HCT116 (cell line): ENCODE results near the gene APOA5. TPM values are rescaled to one million over a fixed set of nuclear protein-coding genes. Genes with fewer than 3 reads are reported as not detected.

Experiments
- ATAC-seq: fragments of 200-7000 bp; cut with Tn5 transposase; 2 replicates; pipeline ENCODE4 v1.9.1; 2020; ENCODE audit warnings: mild to moderate bottlenecking, moderate library complexity
- BruUV-seq: library from RNA; stranded (reverse); fragments of 400-500 nt; replicated peaks from 2 replicates; lab custom pipeline; 2021; lab: Mats Ljungman, UMichigan
- CTCF ChIA-PET: fragments of 300-600 bp; sonication (Branson Sonifier 250); formaldehyde crosslinking; loops from one replicate; lab custom pipeline; 2021; ENCODE audit warnings: antibody characterized with exemption; lab: Charles Lee
- POLR2A ChIA-PET: fragments of 300-600, 350-600 bp; sonication (Branson Sonifier 250); formaldehyde crosslinking; loops from one replicate; lab custom pipeline; 2021; ENCODE audit warnings: antibody characterized with exemption; lab: Charles Lee
- RAD21 ChIA-PET, 2 experiments: fragments of 300-600 bp; sonication (Branson Sonifier 250); formaldehyde crosslinking; loops; one replicate each; lab custom pipeline; 2023; ENCODE audit warnings: low total read pairs in 2 of 2; ENCODE audit not compliant: uncharacterized antibody in 2 of 2, unreplicated experiment in 2 of 2, low non-redundant PET in 1 of 2; lab: Charles Lee
- DNase-seq: peaks from one replicate; pipeline ENCODE4 v3.0.0-alpha.2; 2010; ENCODE audit warnings: low read depth, low spot score
- H2AFZ ChIP-seq: fragments of 200-600 bp; shearing (Covaris generic), sonication (generic); 2 replicates; pipeline ENCODE4 v1.6.1; 2017; ENCODE audit warnings: low read depth, mixed run types, mixed read lengths, antibody characterized with exemption, low read length; ENCODE audit not compliant: poor library complexity, severe bottlenecking
- H3K27ac ChIP-seq: 2 replicates; pipeline ENCODE4 v1.5.1; 2012; ENCODE audit warnings: low read depth, low read length
- H3K27me3 ChIP-seq: fragments of 200-600 bp; sonication (generic); 2 replicates; pipeline ENCODE4 v1.6.1; 2016; ENCODE audit warnings: mixed run types, low read length, mixed read lengths; ENCODE audit not compliant: insufficient read depth
- H3K36me3 ChIP-seq, 2 experiments: fragments of 200-500 bp in 1 of 2; fragments of 200-600 bp in 1 of 2; sonication (Bioruptor generic) in 1 of 2; sonication (generic) in 1 of 2; 2 replicates each; pipeline versions ENCODE4 v1.5.1 to v1.6.1; 2014 to 2016; ENCODE audit warnings: low read length in 2 of 2, inconsistent platforms in 1 of 2, mixed read lengths in 1 of 2, mixed run types in 1 of 2; ENCODE audit not compliant: insufficient read depth in 2 of 2, control insufficient read depth in 1 of 2
- H3K4me1 ChIP-seq, 2 experiments: fragments of 200-600 bp in 1 of 2; sonication (generic) in 1 of 2; 2 replicates each; pipeline versions ENCODE4 v1.5.1 to v1.6.1; 2012 to 2017; ENCODE audit warnings: low read length in 2 of 2, inconsistent platforms in 1 of 2, mild to moderate bottlenecking in 1 of 2, mixed read lengths in 1 of 2, mixed run types in 1 of 2, moderate library complexity in 1 of 2; ENCODE audit not compliant: insufficient read depth in 2 of 2, control insufficient read depth in 1 of 2
- H3K4me2 ChIP-seq: fragments of 200-600 bp; sonication (generic); 2 replicates; pipeline ENCODE4 v1.6.1; 2017; ENCODE audit warnings: mixed run types, low read length, mixed read lengths
- H3K4me3 ChIP-seq, 2 experiments: fragments of 200-600 bp in 1 of 2; sonication (generic) in 1 of 2; replicated peaks in 1 of 2; 2 replicates each; pipeline ENCODE4 v1.5.1; 2011 to 2016; ENCODE audit warnings: low read length in 2 of 2, control low read depth in 1 of 2, low read depth in 1 of 2, mild to moderate bottlenecking in 1 of 2, mixed read lengths in 1 of 2, mixed run types in 1 of 2
- H3K79me2 ChIP-seq: fragments of 200-600 bp; sonication (generic); 2 replicates; pipeline ENCODE4 v1.6.1; 2017; ENCODE audit warnings: mild to moderate bottlenecking, mixed run types, low read length, moderate library complexity, mixed read lengths; ENCODE audit not compliant: insufficient read depth
- H3K9ac ChIP-seq: fragments of 200-600 bp; sonication (generic); 2 replicates; pipeline ENCODE4 v1.6.1; 2016; ENCODE audit warnings: low read length, mixed read lengths
- H3K9me2 ChIP-seq: fragments of 200-600 bp; sonication (generic), shearing (Covaris generic); 2 replicates; pipeline ENCODE4 v1.6.1; 2017; ENCODE audit warnings: mixed run types, mild to moderate bottlenecking, moderate library complexity; ENCODE audit not compliant: insufficient read depth
- H3K9me3 ChIP-seq, 2 experiments: fragments of 200-500 bp in 1 of 2; fragments of 200-600 bp in 1 of 2; sonication (Bioruptor generic) in 1 of 2; sonication (generic) in 1 of 2; 2 replicates each; pipeline ENCODE4 v1.6.1; 2014 to 2017; ENCODE audit warnings: low read length in 2 of 2, mixed read lengths in 2 of 2, inconsistent platforms in 1 of 2, low read depth in 1 of 2, mild to moderate bottlenecking in 1 of 2, mixed run types in 1 of 2, moderate library complexity in 1 of 2; ENCODE audit not compliant: control insufficient read depth in 1 of 2, insufficient read depth in 1 of 2
- H4K20me1 ChIP-seq: fragments of 200-600 bp; sonication (generic), shearing (Covaris generic); 2 replicates; pipeline ENCODE4 v1.6.1; 2017; ENCODE audit warnings: mixed run types, mild to moderate bottlenecking, moderate library complexity; ENCODE audit not compliant: insufficient read depth
- EGR1 ChIP-seq: IDR thresholded peaks from 2 replicates; pipeline ENCODE4 v1.6.1; 2012; ENCODE audit warnings: low read depth
- ELF1 ChIP-seq: IDR thresholded peaks from 2 replicates; pipeline ENCODE4 v1.6.1; 2012; ENCODE audit warnings: low read depth, borderline replicate concordance
- FOSL1 ChIP-seq: IDR thresholded peaks from 2 replicates; pipeline ENCODE4 v1.6.1; 2012; ENCODE audit warnings: low read depth
- JUND ChIP-seq: IDR thresholded peaks from 2 replicates; pipeline ENCODE4 v1.6.1; 2012
- POLR2A ChIP-seq: IDR thresholded peaks from 2 replicates; pipeline ENCODE4 v1.7.0; 2011; ENCODE audit warnings: borderline replicate concordance; ENCODE audit not compliant: insufficient read depth, insufficient read length; ENCODE audit errors: extremely low read depth
- RAD21 ChIP-seq: IDR thresholded peaks from 2 replicates; pipeline ENCODE4 v1.6.1; 2012; ENCODE audit warnings: low read depth, mild to moderate bottlenecking
- SIN3A ChIP-seq: IDR thresholded peaks from 2 replicates; pipeline ENCODE4 v1.6.1; 2012; ENCODE audit warnings: low read depth
- TCF7L2 ChIP-seq: IDR thresholded peaks from 2 replicates; pipeline ENCODE4 v1.7.0; 2011; ENCODE audit warnings: borderline replicate concordance, inconsistent platforms; ENCODE audit not compliant: insufficient read depth, insufficient read length; ENCODE audit errors: extremely low read depth
- YY1 ChIP-seq: IDR thresholded peaks from 2 replicates; pipeline ENCODE4 v1.6.1; 2011; ENCODE audit warnings: low read length, low read depth, moderate library complexity, mild to moderate bottlenecking; ENCODE audit not compliant: insufficient replicate concordance; ENCODE audit errors: extremely low read depth
- intact Hi-C: fragments of 100-400 bp; cut with micrococcal nuclease; formaldehyde crosslinking; loops from 2 replicates; pipeline ENCODE4 v1.10.0; 2022
- total RNA-seq: library from RNA; stranded (reverse); gene quantifications from one replicate; pipeline ENCODE4 v1.2.1, GENCODE V29; 2021; ENCODE audit not compliant: unreplicated experiment
- TF ChIP-seq, protein P1 (sequence below), 3 experiments: fragments of 200-600 bp in 1 of 3; sonication (generic) in 1 of 3; IDR thresholded peaks in 2 of 3; conservative IDR thresholded peaks in 1 of 3; 2 replicates each; pipeline ENCODE4 v1.5.1; 2012 to 2017; ENCODE audit warnings: low read depth in 2 of 3, low read length in 2 of 3, antibody characterized with exemption in 1 of 3, borderline replicate concordance in 1 of 3, control low read depth in 1 of 3, mild to moderate bottlenecking in 1 of 3, mixed read lengths in 1 of 3, mixed run types in 1 of 3, moderate library complexity in 1 of 3; ENCODE audit not compliant: insufficient read depth in 1 of 3
- TF ChIP-seq, protein P2 (sequence below): IDR thresholded peaks from 2 replicates; pipeline ENCODE4 v1.6.1; 2012
- TF ChIP-seq, protein P3 (sequence below): IDR thresholded peaks from 2 replicates; pipeline ENCODE4 v1.6.1; 2011; ENCODE audit warnings: mild to moderate bottlenecking, low read length, moderate library complexity; ENCODE audit not compliant: insufficient replicate concordance; ENCODE audit errors: extremely low read depth
- TF ChIP-seq, protein P4 (sequence below): IDR thresholded peaks from 2 replicates; pipeline ENCODE4 v1.6.1; 2012; ENCODE audit warnings: low read depth
- TF ChIP-seq, protein P5 (sequence below): IDR thresholded peaks from 2 replicates; pipeline ENCODE4 v1.6.1; 2012

The APOA5 gene
- total RNA-seq, 1 experiment from 2014 or later: 0.12 TPM

DNA sequence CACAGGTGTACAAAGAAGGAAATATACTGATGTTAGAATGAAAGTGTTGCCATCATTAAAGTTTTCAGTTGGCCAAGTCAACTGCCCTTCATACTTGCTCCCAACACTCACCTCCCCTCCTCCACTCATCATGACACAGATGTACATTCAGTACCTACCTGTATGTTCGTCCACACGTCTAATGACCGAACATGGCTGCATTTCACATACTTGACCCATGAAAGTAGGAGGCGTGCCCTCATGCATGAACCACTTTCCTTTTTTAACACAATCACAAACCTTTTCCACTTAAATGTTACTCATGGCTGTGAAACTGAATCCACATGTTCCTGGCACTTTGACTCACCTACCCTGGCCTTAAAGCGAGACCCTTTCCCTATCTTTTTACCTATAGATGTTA is 15.7 kb downstream of the APOA5 start:
- RAD21 ChIA-PET: interaction anchor here (0.6 kb wide), 2 partner anchors 12 to 17 kb away, joined by 3 to 4 read pairs; partner anchors contain the start of gene ZPR1 (in 1 of the 2)
- Histone ChIP-seq H3K9ac (no peak overlapping the region), H2AFZ (no peak overlapping the region), H3K27me3 (no peaks in the 10 kb centered on the region), H3K4me3 (no peak overlapping the region), H4K20me1 (no peaks in the 10 kb centered on the region), H3K9me2 (no peaks in the 10 kb centered on the region), H3K4me2 (no peak overlapping the region), H3K36me3 (peaks cover 17 to 28% of the 10 kb centered on the region in 2 experiments; a peak in 3 of 4 replicates), H3K9me3 (no peaks in the 10 kb centered on the region), H3K79me2 (peaks cover 21% of the 10 kb centered on the region), H3K27ac (no peak overlapping the region), H3K4me1 (peaks cover 9 to 21% of the 10 kb centered on the region in 2 experiments; a peak in 3 of 4 replicates)
- ATAC-seq (no peak), DNase-seq (no peak)
- intact Hi-C loops: no loop called here
- TF ChIP-seq, protein P1, sequence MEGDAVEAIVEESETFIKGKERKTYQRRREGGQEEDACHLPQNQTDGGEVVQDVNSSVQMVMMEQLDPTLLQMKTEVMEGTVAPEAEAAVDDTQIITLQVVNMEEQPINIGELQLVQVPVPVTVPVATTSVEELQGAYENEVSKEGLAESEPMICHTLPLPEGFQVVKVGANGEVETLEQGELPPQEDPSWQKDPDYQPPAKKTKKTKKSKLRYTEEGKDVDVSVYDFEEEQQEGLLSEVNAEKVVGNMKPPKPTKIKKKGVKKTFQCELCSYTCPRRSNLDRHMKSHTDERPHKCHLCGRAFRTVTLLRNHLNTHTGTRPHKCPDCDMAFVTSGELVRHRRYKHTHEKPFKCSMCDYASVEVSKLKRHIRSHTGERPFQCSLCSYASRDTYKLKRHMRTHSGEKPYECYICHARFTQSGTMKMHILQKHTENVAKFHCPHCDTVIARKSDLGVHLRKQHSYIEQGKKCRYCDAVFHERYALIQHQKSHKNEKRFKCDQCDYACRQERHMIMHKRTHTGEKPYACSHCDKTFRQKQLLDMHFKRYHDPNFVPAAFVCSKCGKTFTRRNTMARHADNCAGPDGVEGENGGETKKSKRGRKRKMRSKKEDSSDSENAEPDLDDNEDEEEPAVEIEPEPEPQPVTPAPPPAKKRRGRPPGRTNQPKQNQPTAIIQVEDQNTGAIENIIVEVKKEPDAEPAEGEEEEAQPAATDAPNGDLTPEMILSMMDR (IDR thresholded peaks at IDR 0.05 in 2 of 3, conservative IDR thresholded peaks at IDR 0.05 in 1 of 3; ENCODE audit: borderline replicate concordance in 1 of 3, insufficient read depth in 1 of 3, low read depth in 2 of 3, low read length in 2 of 3): no peak
- TF ChIP-seq JUND (no peak), EGR1 (no peak), TCF7L2 (no peak), SIN3A (no peak), YY1 (no peak), POLR2A (no peak), FOSL1 (no peak), ELF1 (no peak), RAD21 (no peak)
- TF ChIP-seq, protein P2, sequence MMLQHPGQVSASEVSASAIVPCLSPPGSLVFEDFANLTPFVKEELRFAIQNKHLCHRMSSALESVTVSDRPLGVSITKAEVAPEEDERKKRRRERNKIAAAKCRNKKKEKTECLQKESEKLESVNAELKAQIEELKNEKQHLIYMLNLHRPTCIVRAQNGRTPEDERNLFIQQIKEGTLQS: no peak
- TF ChIP-seq, protein P3, sequence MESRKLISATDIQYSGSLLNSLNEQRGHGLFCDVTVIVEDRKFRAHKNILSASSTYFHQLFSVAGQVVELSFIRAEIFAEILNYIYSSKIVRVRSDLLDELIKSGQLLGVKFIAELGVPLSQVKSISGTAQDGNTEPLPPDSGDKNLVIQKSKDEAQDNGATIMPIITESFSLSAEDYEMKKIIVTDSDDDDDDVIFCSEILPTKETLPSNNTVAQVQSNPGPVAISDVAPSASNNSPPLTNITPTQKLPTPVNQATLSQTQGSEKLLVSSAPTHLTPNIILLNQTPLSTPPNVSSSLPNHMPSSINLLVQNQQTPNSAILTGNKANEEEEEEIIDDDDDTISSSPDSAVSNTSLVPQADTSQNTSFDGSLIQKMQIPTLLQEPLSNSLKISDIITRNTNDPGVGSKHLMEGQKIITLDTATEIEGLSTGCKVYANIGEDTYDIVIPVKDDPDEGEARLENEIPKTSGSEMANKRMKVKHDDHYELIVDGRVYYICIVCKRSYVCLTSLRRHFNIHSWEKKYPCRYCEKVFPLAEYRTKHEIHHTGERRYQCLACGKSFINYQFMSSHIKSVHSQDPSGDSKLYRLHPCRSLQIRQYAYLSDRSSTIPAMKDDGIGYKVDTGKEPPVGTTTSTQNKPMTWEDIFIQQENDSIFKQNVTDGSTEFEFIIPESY: no peak
- TF ChIP-seq, protein P4, sequence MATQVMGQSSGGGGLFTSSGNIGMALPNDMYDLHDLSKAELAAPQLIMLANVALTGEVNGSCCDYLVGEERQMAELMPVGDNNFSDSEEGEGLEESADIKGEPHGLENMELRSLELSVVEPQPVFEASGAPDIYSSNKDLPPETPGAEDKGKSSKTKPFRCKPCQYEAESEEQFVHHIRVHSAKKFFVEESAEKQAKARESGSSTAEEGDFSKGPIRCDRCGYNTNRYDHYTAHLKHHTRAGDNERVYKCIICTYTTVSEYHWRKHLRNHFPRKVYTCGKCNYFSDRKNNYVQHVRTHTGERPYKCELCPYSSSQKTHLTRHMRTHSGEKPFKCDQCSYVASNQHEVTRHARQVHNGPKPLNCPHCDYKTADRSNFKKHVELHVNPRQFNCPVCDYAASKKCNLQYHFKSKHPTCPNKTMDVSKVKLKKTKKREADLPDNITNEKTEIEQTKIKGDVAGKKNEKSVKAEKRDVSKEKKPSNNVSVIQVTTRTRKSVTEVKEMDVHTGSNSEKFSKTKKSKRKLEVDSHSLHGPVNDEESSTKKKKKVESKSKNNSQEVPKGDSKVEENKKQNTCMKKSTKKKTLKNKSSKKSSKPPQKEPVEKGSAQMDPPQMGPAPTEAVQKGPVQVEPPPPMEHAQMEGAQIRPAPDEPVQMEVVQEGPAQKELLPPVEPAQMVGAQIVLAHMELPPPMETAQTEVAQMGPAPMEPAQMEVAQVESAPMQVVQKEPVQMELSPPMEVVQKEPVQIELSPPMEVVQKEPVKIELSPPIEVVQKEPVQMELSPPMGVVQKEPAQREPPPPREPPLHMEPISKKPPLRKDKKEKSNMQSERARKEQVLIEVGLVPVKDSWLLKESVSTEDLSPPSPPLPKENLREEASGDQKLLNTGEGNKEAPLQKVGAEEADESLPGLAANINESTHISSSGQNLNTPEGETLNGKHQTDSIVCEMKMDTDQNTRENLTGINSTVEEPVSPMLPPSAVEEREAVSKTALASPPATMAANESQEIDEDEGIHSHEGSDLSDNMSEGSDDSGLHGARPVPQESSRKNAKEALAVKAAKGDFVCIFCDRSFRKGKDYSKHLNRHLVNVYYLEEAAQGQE: no peak
- TF ChIP-seq, protein P5, sequence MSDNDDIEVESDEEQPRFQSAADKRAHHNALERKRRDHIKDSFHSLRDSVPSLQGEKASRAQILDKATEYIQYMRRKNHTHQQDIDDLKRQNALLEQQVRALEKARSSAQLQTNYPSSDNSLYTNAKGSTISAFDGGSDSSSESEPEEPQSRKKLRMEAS: no peak
- POLR2A ChIA-PET: interaction anchor here (1.1 kb wide), 1 partner anchor 18 kb away, joined by 3 read pairs; no protein-coding TSS in a partner anchor
- no TSS peak for BruUV-seq
- CTCF ChIA-PET: interaction anchor here (1.7 kb wide), 1 partner anchor 15 kb away, joined by 5 read pairs; the partner anchor contains the start of gene APOA5
